ENCODE data around the gene ZC3H14. TPM values are rescaled to one million over a fixed set of nuclear protein-coding genes. Genes with fewer than 3 reads are reported as not detected.

ZC3H14 gene
- total and polyA plus RNA-seq, 4 donors = 57.8 to 92.2 (median 74.9) TPM

DNA sequence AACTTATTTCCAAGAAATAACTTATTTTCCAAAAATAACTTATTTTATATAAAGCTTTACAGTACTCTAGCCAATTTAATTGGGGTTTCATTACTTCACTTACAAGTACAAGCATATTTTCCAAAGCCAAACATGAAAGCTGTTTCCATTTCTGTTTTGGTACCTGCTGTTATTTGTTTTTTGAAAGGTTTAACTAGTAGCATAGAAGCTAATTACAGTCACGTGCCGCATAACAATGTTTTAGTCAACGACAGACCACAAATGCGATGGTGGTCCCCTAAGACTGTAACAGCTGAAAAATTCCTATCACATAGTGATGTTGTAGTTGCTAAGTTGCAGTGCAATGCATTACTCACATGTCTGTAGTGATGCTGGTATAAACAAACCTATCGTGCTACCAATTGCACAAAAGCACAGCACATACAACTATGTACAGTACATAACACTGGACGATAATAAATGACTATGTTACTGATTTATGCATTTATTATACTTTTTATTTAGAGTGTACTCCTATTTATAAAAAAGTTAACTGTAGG lies 29.7 kb upstream of the ZC3H14 start:
- no peak overlapping the region for H3K4me3 ChIP-seq (ENCODE audit: low read depth, low read length)
- whole genome bisulfite sequencing (ENCODE audit: insufficient coverage) = no CpG with 5 or more reads among the region's 6 CpGs
- DNase-seq (ENCODE audit: low read depth in 4 of 6, low spot score in 6 of 6) = peak in 1 of 6 donors; percentile 60
- H3K4me1 ChIP-seq (ENCODE audit: control insufficient read depth, insufficient read depth, low read length) = no peaks in the 10 kb centered on the region
- H3K9me3 ChIP-seq (ENCODE audit: control insufficient read depth, insufficient read depth, low read length) = peaks cover 1% of the 10 kb centered on the region
- no peak overlapping the region for H3K27ac ChIP-seq (ENCODE audit: low read depth, low read length)
- no peaks in the 10 kb centered on the region for H3K27me3 ChIP-seq (ENCODE audit: control insufficient read depth, insufficient read depth, low read length)
- H3K36me3 ChIP-seq (ENCODE audit: control insufficient read depth, insufficient read depth, low read length) = peaks cover 4% of the 10 kb centered on the region

GRCh38 chr14:88535149-88535548 lies 27.7 kb upstream of the ZC3H14 start:
- Histone ChIP-seq H3K27me3 (ENCODE audit: control insufficient read depth, insufficient read depth, low read length) (no peaks in the 10 kb centered on the region), H3K27ac (ENCODE audit: low read depth, low read length) (no peak overlapping the region), H3K4me3 (ENCODE audit: low read depth, low read length) (no peak overlapping the region), H3K4me1 (ENCODE audit: control insufficient read depth, insufficient read depth, low read length) (no peaks in the 10 kb centered on the region), H3K36me3 (ENCODE audit: control insufficient read depth, insufficient read depth, low read length) (peaks cover 4% of the 10 kb centered on the region), H3K9me3 (ENCODE audit: control insufficient read depth, insufficient read depth, low read length) (peaks cover 1% of the 10 kb centered on the region)
- no peak for DNase-seq (ENCODE audit: low read depth in 4 of 6, low spot score in 6 of 6)
- WGBS (ENCODE audit: insufficient coverage) = 68% methylated on average over 3 of the region's 4 CpGs

- WGBS (ENCODE audit: insufficient coverage) = 81% methylated on average over 3 of the region's 4 CpGs
- no peaks in the 10 kb centered on the region for H3K4me1 ChIP-seq (ENCODE audit: control insufficient read depth, insufficient read depth, low read length)
- no peak overlapping the region for H3K27ac ChIP-seq (ENCODE audit: low read depth, low read length)
- peaks cover 4% of the 10 kb centered on the region for H3K36me3 ChIP-seq (ENCODE audit: control insufficient read depth, insufficient read depth, low read length)
- H3K27me3 ChIP-seq (ENCODE audit: control insufficient read depth, insufficient read depth, low read length) = no peaks in the 10 kb centered on the region
- DNase-seq (ENCODE audit: low read depth in 4 of 6, low spot score in 6 of 6) = no peak
- no peak overlapping the region for H3K4me3 ChIP-seq (ENCODE audit: low read depth, low read length)
- no peaks in the 10 kb centered on the region for H3K9me3 ChIP-seq (ENCODE audit: control insufficient read depth, insufficient read depth, low read length)
Measured at GRCh38 chr14:88535813-88536212, 27.0 kb upstream of the ZC3H14 start.

GRCh38 chr14:88541324-88541723 lies 21.5 kb upstream of the ZC3H14 start:
- Histone ChIP-seq H3K4me1 (ENCODE audit: control insufficient read depth, insufficient read depth, low read length) (no peaks in the 10 kb centered on the region), H3K27ac (ENCODE audit: low read depth, low read length) (no peak overlapping the region), H3K9me3 (ENCODE audit: control insufficient read depth, insufficient read depth, low read length) (no peaks in the 10 kb centered on the region), H3K27me3 (ENCODE audit: control insufficient read depth, insufficient read depth, low read length) (no peaks in the 10 kb centered on the region), H3K36me3 (ENCODE audit: control insufficient read depth, insufficient read depth, low read length) (peaks cover 11% of the 10 kb centered on the region), H3K4me3 (ENCODE audit: low read depth, low read length) (no peak overlapping the region)
- no CpG with 5 or more reads among the region's 1 CpG for WGBS (ENCODE audit: insufficient coverage)
- no peak for DNase-seq (ENCODE audit: low read depth in 4 of 6, low spot score in 6 of 6)

DNA sequence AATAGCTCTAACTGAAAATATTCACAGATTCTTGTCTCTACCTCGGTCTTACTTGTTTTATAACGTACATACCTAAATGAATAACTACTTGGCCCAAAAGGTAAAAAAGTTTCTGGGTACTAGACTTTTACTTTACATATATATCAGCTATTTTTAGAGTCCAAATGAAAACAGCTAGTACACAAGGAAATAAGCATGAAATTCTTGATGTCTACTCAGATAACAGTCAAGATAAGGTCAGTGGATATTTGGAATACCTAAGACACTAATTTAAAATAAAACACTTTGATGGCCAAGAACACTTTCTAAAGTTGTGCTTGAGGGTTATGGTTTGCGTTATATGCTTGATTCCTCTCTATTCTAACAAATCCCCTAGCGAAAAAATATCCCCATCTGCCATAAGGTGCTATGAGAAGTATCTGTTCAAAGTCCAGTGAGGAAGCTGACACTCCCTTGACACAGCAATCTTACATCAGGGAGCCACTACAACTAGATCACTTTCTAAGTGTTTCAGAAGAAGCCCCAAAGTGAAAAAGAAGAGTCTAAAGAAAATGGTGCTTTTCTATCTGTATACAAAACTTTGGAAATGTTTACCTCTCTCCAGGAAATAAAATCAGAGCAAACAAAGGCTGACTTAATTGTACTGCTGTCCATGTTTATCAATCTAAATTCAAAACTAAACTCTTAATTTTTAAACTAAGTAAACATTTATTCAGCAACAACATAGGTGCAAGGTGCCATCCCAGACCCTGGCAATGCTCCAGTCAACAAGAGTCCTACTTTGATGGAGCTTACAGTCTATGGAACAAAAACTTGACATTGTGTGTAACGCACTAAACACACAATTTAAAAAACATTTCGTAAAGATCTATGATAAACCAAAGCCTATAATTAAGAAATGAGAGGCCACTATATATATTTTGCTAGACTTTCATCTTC lies 19.7 kb upstream of the ZC3H14 start:
- Histone ChIP-seq H3K27me3 (ENCODE audit: control insufficient read depth, insufficient read depth, low read length) (no peaks in the 10 kb centered on the region), H3K4me1 (ENCODE audit: control insufficient read depth, insufficient read depth, low read length) (no peaks in the 10 kb centered on the region), H3K36me3 (ENCODE audit: control insufficient read depth, insufficient read depth, low read length) (peaks cover 14% of the 10 kb centered on the region), H3K27ac (ENCODE audit: low read depth, low read length) (no peak overlapping the region), H3K9me3 (ENCODE audit: control insufficient read depth, insufficient read depth, low read length) (no peaks in the 10 kb centered on the region), H3K4me3 (ENCODE audit: low read depth, low read length) (no peak overlapping the region)
- no CpG with 5 or more reads among the region's 6 CpGs for WGBS (ENCODE audit: insufficient coverage)
- DNase-seq (ENCODE audit: low read depth in 4 of 6, low spot score in 6 of 6) = no peak

DNA sequence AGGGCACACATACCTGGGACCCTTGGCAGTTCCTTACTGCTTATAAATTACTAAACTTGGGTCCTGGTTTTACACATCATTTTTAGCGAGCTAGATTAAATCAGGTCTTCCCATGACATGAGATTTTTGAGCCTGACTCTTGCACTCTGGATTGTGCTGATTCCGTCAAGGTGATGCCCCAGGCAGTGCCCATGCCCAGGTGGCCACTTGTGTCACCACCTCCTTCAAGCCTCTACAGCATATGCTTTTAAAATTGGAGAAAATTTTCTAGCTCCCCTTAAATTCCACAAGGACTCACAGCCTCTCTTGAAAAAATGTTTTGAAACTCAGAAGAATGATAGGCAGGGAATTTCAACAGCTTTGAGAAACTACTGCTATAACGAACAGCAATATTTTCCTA lies 17.6 kb upstream of the ZC3H14 start:
- no peak for DNase-seq (ENCODE audit: low read depth in 4 of 6, low spot score in 6 of 6)
- 100% methylated on average over 1 of the region's 3 CpGs for WGBS (ENCODE audit: insufficient coverage)
- no peak overlapping the region for H3K4me3 ChIP-seq (ENCODE audit: low read depth, low read length)

DNA sequence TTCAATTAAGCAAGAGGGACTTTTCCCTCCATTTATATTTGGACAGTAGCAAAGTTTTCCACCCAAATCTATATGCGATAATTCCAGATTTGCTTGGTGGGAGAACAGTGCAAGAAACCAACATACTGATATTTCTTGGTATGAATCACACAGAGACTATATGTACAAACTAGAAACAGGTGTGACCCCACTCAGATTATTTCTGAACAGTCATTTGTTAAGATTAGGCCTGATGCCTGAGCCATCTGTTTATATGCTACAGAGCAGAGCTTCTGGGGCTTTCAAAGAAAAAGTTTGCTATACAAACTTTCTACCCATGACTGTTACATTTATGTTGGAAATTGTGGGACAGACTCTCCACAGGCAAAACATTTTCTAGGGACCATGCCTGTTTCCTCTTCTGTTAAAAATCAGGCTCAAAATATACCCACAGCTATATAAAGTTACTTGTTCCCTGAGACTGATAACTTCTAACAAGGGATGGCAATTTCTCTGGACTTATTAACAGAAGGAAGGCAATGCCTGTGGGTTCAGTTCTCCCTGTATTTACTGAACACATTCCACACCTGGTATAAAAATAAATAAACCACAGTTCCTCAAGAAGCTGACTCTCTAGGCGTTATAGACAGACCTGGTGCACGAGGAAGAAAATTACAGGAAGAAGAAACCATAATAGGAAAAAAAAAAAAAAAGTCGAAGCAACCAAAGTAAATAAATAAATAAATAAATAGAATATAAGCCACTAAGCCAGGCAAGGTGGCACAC lies 16.0 kb upstream of the ZC3H14 start:
- Histone ChIP-seq H3K4me3 (ENCODE audit: low read depth, low read length) (no peak overlapping the region), H3K27ac (ENCODE audit: low read depth, low read length) (no peak overlapping the region), H3K27me3 (ENCODE audit: control insufficient read depth, insufficient read depth, low read length) (no peaks in the 10 kb centered on the region), H3K9me3 (ENCODE audit: control insufficient read depth, insufficient read depth, low read length) (no peaks in the 10 kb centered on the region), H3K36me3 (ENCODE audit: control insufficient read depth, insufficient read depth, low read length) (peaks cover 30% of the 10 kb centered on the region), H3K4me1 (ENCODE audit: control insufficient read depth, insufficient read depth, low read length) (peaks cover 18% of the 10 kb centered on the region)
- WGBS (ENCODE audit: insufficient coverage) = no CpG with 5 or more reads among the region's 4 CpGs
- no peak for DNase-seq (ENCODE audit: low read depth in 4 of 6, low spot score in 6 of 6)

More for the DNA sequence above, 17.6 kb upstream of the ZC3H14 start:
- no peaks in the 10 kb centered on the region for H3K27me3 ChIP-seq (ENCODE audit: control insufficient read depth, insufficient read depth, low read length)
- H3K4me1 ChIP-seq (ENCODE audit: control insufficient read depth, insufficient read depth, low read length) = peaks cover 2% of the 10 kb centered on the region
- no peak overlapping the region for H3K27ac ChIP-seq (ENCODE audit: low read depth, low read length)
- H3K9me3 ChIP-seq (ENCODE audit: control insufficient read depth, insufficient read depth, low read length) = no peaks in the 10 kb centered on the region
- H3K36me3 ChIP-seq (ENCODE audit: control insufficient read depth, insufficient read depth, low read length) = peaks cover 28% of the 10 kb centered on the region

- Histone ChIP-seq H3K4me3 (ENCODE audit: low read depth, low read length) (no peak overlapping the region), H3K9me3 (ENCODE audit: control insufficient read depth, insufficient read depth, low read length) (no peaks in the 10 kb centered on the region), H3K36me3 (ENCODE audit: control insufficient read depth, insufficient read depth, low read length) (peaks cover 30% of the 10 kb centered on the region), H3K4me1 (ENCODE audit: control insufficient read depth, insufficient read depth, low read length) (peaks cover 21% of the 10 kb centered on the region), H3K27me3 (ENCODE audit: control insufficient read depth, insufficient read depth, low read length) (no peaks in the 10 kb centered on the region), H3K27ac (ENCODE audit: low read depth, low read length) (no peak overlapping the region)
- 88% methylated on average over 1 of the region's 3 CpGs for WGBS (ENCODE audit: insufficient coverage)
- DNase-seq (ENCODE audit: low read depth in 4 of 6, low spot score in 6 of 6) = no peak
Measured at GRCh38 chr14:88547386-88547780, 15.5 kb upstream of the ZC3H14 start.

DNA sequence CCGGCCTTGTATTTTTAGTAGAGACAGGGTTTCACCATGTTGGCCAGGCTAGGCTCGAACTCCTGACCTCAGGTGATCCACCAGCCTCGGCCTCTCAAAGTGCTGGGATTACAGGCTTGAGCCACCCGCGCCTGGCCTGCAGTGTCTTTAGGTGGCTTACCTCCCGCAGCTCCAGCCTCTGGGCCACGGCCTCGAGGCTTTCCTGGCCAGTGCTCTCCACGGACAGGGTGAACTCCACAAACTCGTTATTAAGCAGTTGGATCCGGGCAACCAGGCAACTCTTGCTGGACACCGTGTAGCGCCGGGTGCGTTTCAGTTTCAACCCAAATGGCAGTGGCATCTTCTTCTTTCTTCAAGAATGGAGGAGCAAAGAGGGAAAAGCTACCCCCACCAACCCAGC lies 12.8 kb upstream of the ZC3H14 start:
- H3K4me1 ChIP-seq (ENCODE audit: control insufficient read depth, insufficient read depth, low read length) = peaks cover 21% of the 10 kb centered on the region
- H3K4me3 ChIP-seq (ENCODE audit: low read depth, low read length) = no peak overlapping the region
- WGBS (ENCODE audit: insufficient coverage) = 96% methylated on average over 15 of the region's 15 CpGs
- no peak for DNase-seq (ENCODE audit: low read depth in 4 of 6, low spot score in 6 of 6)
- no peak overlapping the region for H3K27ac ChIP-seq (ENCODE audit: low read depth, low read length)
- peaks cover 27% of the 10 kb centered on the region for H3K36me3 ChIP-seq (ENCODE audit: control insufficient read depth, insufficient read depth, low read length)
- no peaks in the 10 kb centered on the region for H3K27me3 ChIP-seq (ENCODE audit: control insufficient read depth, insufficient read depth, low read length)
- H3K9me3 ChIP-seq (ENCODE audit: control insufficient read depth, insufficient read depth, low read length) = no peaks in the 10 kb centered on the region

Measured in spinal cord (tissue), 10 donors.